Adrenal gland (tissue), 5 donors: ENCODE results near the gene RAB12.

Experiments
- POLR2A ChIP-seq, 2 donors: fragments of 450-650 bp; IDR thresholded peaks; one replicate each; pipeline ENCODE4 v1.6.1; 2017; ENCODE audit warnings: antibody characterized with exemption in 2 of 2, mild to moderate bottlenecking in 2 of 2, moderate library complexity in 1 of 2
- TF ChIP-seq, protein P1 (sequence below), 6 experiments: fragments of 450-650 bp in 4 of 6; fragments of 200-600 bp in 2 of 6; sonication (generic) in 1 of 6; IDR thresholded peaks; 1 replicate in 5 of 6; 2 replicates in 1 of 6; pipeline versions ENCODE4 v1.5.1 to v1.8.0; 2016 to 2021; ENCODE audit warnings: antibody characterized with exemption in 6 of 6, mild to moderate bottlenecking in 2 of 6, moderate library complexity in 1 of 6
- donor health status: DM: no; HTN: no; CAD: no.

GRCh38 chr18:8681196-8681595, 72.0 kb downstream of the RAB12 start:
- TF ChIP-seq, protein P1, sequence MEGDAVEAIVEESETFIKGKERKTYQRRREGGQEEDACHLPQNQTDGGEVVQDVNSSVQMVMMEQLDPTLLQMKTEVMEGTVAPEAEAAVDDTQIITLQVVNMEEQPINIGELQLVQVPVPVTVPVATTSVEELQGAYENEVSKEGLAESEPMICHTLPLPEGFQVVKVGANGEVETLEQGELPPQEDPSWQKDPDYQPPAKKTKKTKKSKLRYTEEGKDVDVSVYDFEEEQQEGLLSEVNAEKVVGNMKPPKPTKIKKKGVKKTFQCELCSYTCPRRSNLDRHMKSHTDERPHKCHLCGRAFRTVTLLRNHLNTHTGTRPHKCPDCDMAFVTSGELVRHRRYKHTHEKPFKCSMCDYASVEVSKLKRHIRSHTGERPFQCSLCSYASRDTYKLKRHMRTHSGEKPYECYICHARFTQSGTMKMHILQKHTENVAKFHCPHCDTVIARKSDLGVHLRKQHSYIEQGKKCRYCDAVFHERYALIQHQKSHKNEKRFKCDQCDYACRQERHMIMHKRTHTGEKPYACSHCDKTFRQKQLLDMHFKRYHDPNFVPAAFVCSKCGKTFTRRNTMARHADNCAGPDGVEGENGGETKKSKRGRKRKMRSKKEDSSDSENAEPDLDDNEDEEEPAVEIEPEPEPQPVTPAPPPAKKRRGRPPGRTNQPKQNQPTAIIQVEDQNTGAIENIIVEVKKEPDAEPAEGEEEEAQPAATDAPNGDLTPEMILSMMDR (IDR thresholded peaks at IDR 0.05), result no peak
- no peak for TF ChIP-seq POLR2A (IDR thresholded peaks at IDR 0.05)
